GM23248 (cell line): ENCODE data around the gene ATR. TPM values are rescaled to one million over a fixed set of nuclear protein-coding genes. Genes with fewer than 3 reads are reported as not detected.

ENCODE experiments used
- DNase-seq: peaks from one replicate; pipeline ENCODE4 v3.0.0-alpha.2; 2015
- H2AFZ ChIP-seq: fragments of 200-600 bp; sonication (generic); 2 replicates; pipeline ENCODE4 v1.6.1; 2016; ENCODE audit warnings: antibody characterized with exemption
- H3F3A ChIP-seq: fragments of 200-600 bp; sonication (generic); 2 replicates; pipeline ENCODE4 v1.6.1; 2016; ENCODE audit warnings: mild to moderate bottlenecking, antibody characterized with exemption, mixed run types; ENCODE audit not compliant: insufficient read depth
- H3K27ac ChIP-seq: fragments of 200-600 bp; sonication (generic); 2 replicates; pipeline ENCODE4 v1.5.1; 2016; ENCODE audit warnings: mild to moderate bottlenecking
- H3K27me3 ChIP-seq: fragments of 200-600 bp; sonication (generic); replicated peaks from 2 replicates; pipeline ENCODE4 v1.6.1; 2016; ENCODE audit warnings: mild to moderate bottlenecking; ENCODE audit not compliant: insufficient read depth
- H3K36me3 ChIP-seq: fragments of 200-600 bp; sonication (generic); 2 replicates; pipeline ENCODE4 v1.6.1; 2016; ENCODE audit warnings: low read depth, mild to moderate bottlenecking
- H3K4me1 ChIP-seq: fragments of 200-600 bp; sonication (generic); 2 replicates; pipeline ENCODE4 v1.6.1; 2016; ENCODE audit warnings: mild to moderate bottlenecking; ENCODE audit not compliant: insufficient read depth
- H3K4me2 ChIP-seq: fragments of 200-600 bp; sonication (generic); one replicate; pipeline ENCODE4 v1.6.1; 2016; ENCODE audit warnings: mild to moderate bottlenecking; ENCODE audit not compliant: unreplicated experiment
- H3K4me3 ChIP-seq: fragments of 200-600 bp; sonication (generic); 2 replicates; pipeline ENCODE4 v1.5.1; 2016; ENCODE audit warnings: mild to moderate bottlenecking
- H3K79me2 ChIP-seq: fragments of 200-600 bp; sonication (generic); 2 replicates; pipeline ENCODE4 v1.6.1; 2016; ENCODE audit warnings: mild to moderate bottlenecking; ENCODE audit not compliant: insufficient read depth
- H3K9ac ChIP-seq: fragments of 200-600 bp; sonication (generic); 2 replicates; pipeline ENCODE4 v1.6.1; 2016; ENCODE audit warnings: mild to moderate bottlenecking
- H3K9me2 ChIP-seq: fragments of 200-600 bp; sonication (generic); 2 replicates; pipeline ENCODE4 v1.6.1; 2016; ENCODE audit warnings: mixed run types, mild to moderate bottlenecking, moderate library complexity; ENCODE audit not compliant: insufficient read depth
- H3K9me3 ChIP-seq: fragments of 200-600 bp; sonication (generic); one replicate; pipeline ENCODE4 v1.6.1; 2017; ENCODE audit warnings: low read depth
- H4K20me1 ChIP-seq: fragments of 200-600 bp; sonication (generic); 2 replicates; pipeline ENCODE4 v1.6.0; 2016; ENCODE audit not compliant: insufficient read depth
- EZH2 ChIP-seq: fragments of 200-600 bp; sonication (generic); IDR thresholded peaks from 2 replicates; pipeline ENCODE4 v1.6.1; 2018; ENCODE audit warnings: antibody characterized with exemption, mild to moderate bottlenecking; ENCODE audit not compliant: insufficient read depth, poor library complexity, severe bottlenecking
- EZH2phosphoT487 ChIP-seq: fragments of 200-600 bp; sonication (generic); IDR thresholded peaks from 2 replicates; pipeline ENCODE4 v1.6.1; 2018; ENCODE audit warnings: antibody characterized with exemption, moderate library complexity, mild to moderate bottlenecking, low read depth; ENCODE audit not compliant: insufficient read depth
- WGBS, 2 experiments: methylation state at CpG; one replicate each; pipeline ENCODE4 v1.1.6; 2015 to 2017; ENCODE audit warnings: low lambda C conversion rate in 2 of 2, low coverage in 1 of 2; ENCODE audit errors: missing lambda C conversion rate in 2 of 2; 5-methylcytosine and 5-hydroxymethylcytosine counted together
- in situ Hi-C: fragments of 300-500 bp; cut with MboI; formaldehyde crosslinking; loops from 2 replicates; pipeline ENCODE4 v1.15.0; 2020
- polyA plus RNA-seq: library from polyadenylated mRNA; unstranded; fragments of >200 nt; fragmentation: Nextera tagmentation; extraction: Ambion mirVana; gene quantifications from 2 replicates; pipeline ENCODE4 v1.2.1, GENCODE V29; 2016
- total RNA-seq: library from RNA; depleted of rRNA; stranded (reverse); fragments of >200 nt; shearing (Covaris generic); gene quantifications from 2 replicates; pipeline ENCODE4 v1.2.3, GENCODE V29; 2014

ATR gene
- total and polyA plus RNA-seq, 2 experiments from 2014 or later: 15.1 to 28.3 TPM

DNA sequence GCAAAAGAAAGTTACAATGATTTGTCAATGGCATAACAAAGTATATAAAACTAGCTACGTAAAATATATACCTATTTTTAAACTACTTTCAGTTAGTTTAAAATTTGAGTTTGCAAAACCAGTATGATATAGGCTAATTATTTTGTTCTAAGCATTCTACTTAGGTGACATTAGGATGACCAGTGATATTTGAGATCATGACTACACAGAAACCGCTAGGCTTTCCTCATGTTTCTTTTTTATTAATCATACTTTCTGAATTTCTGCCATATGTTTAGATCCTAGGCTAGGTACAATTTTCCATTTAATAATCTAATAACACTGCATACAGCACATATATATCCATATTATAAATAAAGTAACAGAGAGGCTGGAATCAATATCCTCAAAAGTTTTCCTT lies 78.3 kb downstream of the ATR start:
- peaks cover 17% of the 10 kb centered on the region for H3K4me1 ChIP-seq
- no peak overlapping the region for H3K27ac ChIP-seq
- no peaks in the 10 kb centered on the region for H3K79me2 ChIP-seq
- WGBS, 2 experiments: 94 to 97% methylated on average over 2 of the region's 2 CpGs
- no peak overlapping the region for H2AFZ ChIP-seq
- no peak overlapping the region for H3K4me3 ChIP-seq
- H3F3A ChIP-seq: peaks cover 20% of the 10 kb centered on the region
- H4K20me1 ChIP-seq: no peaks in the 10 kb centered on the region
- in situ Hi-C loops: no loop called here
- no peaks in the 10 kb centered on the region for H3K9me2 ChIP-seq
- H3K27me3 ChIP-seq: no peaks in the 10 kb centered on the region
- peak overlapping the region; percentile 55 for H3K4me2 ChIP-seq
- DNase-seq: no peak
- no peaks in the 10 kb centered on the region for H3K9me3 ChIP-seq
- peaks cover 11% of the 10 kb centered on the region for H3K36me3 ChIP-seq
- no peak overlapping the region for H3K9ac ChIP-seq
- no peak for TF ChIP-seq EZH2
- no peak for TF ChIP-seq EZH2phosphoT487

DNA sequence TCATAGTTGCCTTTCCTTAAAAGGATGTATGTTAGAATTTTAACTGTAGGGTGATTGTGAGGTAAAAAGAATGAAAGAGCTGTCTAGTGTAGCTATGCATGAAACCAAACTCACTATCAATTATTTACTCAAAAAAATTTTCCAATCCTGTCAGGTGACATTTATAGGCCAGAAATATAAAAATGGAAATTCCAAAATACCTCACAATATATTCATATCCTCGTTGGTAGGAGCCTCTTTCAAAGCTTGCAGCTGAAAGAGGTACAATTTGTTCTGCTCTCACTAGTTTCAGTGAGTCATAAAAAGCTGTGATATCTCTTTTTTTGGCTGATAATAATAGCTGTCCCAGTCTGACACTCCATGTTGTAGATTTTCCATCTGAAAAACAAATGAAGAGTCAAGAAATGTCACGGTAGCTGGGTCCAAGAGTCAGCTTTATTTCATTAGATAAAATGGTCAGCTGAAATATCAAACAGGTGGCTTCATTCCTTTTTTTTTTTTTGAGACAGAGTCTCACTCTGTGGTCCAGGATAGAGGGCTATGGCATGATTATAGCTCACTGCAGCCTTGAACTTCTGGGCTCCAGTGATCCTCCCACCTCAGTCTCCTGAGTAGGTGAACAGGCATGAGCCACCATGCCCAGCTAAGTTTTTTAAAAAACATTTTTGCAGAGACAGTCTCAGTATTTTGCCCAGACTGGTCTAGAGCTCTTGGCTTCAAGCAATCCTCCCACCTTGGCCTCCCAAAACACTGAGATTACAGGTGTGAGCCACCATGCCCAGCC lies 79.9 kb downstream of the ATR start:
- no peaks in the 10 kb centered on the region for H3K79me2 ChIP-seq
- TF ChIP-seq EZH2phosphoT487 (no peak), EZH2 (no peak)
- H3K4me2 ChIP-seq: no peak overlapping the region
- peaks cover 19% of the 10 kb centered on the region for H3K36me3 ChIP-seq
- no peak for DNase-seq
- peaks cover 20% of the 10 kb centered on the region for H3F3A ChIP-seq
- no peaks in the 10 kb centered on the region for H4K20me1 ChIP-seq
- no peaks in the 10 kb centered on the region for H3K27me3 ChIP-seq
- peaks cover 17% of the 10 kb centered on the region for H3K4me1 ChIP-seq
- no peak overlapping the region for H2AFZ ChIP-seq
- WGBS, 2 experiments: 72 to 80% methylated on average over 2 of the region's 2 CpGs
- H3K27ac ChIP-seq: no peak overlapping the region
- in situ Hi-C loops: no loop called here
- no peak overlapping the region for H3K9ac ChIP-seq
- no peaks in the 10 kb centered on the region for H3K9me3 ChIP-seq
- H3K9me2 ChIP-seq: no peaks in the 10 kb centered on the region
- no peak overlapping the region for H3K4me3 ChIP-seq

DNA sequence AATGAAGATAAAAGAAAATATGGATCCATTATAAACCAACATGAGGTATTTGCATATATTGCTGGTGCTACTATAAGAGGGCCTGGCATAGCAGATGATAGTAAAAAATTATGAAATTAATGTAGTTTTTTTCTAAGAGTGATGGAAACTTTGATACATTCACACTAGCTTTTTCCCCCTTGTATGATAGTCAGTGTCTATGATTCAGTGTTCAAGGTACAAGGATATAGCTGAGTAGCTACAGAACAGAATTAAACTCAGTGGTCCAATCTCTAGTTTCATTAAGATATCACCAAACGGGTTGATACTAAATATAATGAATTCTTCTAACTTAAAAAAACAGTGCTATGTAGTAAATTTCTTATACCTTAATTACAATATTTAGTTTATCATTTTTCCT lies 80.8 kb downstream of the ATR start:
- Histone ChIP-seq H3K36me3 (peaks cover 19% of the 10 kb centered on the region), H3K4me3 (no peak overlapping the region), H3K27me3 (no peaks in the 10 kb centered on the region), H3K4me1 (peaks cover 17% of the 10 kb centered on the region), H3K9me3 (no peaks in the 10 kb centered on the region), H3K4me2 (no peak overlapping the region), H2AFZ (no peak overlapping the region), H3K9me2 (no peaks in the 10 kb centered on the region), H3K9ac (no peak overlapping the region), H3K79me2 (no peaks in the 10 kb centered on the region), H3F3A (peaks cover 17% of the 10 kb centered on the region), H3K27ac (no peak overlapping the region), H4K20me1 (no peaks in the 10 kb centered on the region)
- DNase-seq: no peak
- TF ChIP-seq EZH2: no peak
- TF ChIP-seq EZH2phosphoT487: no peak
- WGBS, 2 experiments: 95 to 98% methylated on average over 1 of the region's 1 CpG
- in situ Hi-C loops: no loop called here

DNA sequence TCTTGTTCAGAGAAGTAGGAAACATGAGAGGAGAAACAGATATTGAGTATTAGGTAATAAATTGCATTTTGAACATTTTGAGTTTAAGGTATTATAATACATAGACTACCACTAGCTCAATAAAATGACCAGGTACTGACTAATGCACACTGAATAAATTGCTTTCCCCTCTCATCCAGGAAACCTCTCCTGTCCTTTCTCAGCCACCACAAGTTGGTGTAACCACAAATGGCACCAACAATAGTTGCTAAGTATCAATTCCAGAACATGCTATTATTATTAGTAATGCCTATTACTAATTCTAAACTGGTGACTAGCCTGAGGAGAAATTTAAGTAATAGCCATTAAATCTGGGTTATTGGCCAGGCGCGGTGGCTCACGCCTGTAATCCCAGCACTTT lies 83.4 kb downstream of the ATR start:
- Histone ChIP-seq H3K27me3 (no peaks in the 10 kb centered on the region), H3K79me2 (no peaks in the 10 kb centered on the region), H3K9me2 (no peaks in the 10 kb centered on the region), H2AFZ (no peak overlapping the region), H3K36me3 (peaks cover 41% of the 10 kb centered on the region), H3K9ac (no peak overlapping the region), H3K4me1 (no peaks in the 10 kb centered on the region), H3K9me3 (no peaks in the 10 kb centered on the region), H3K27ac (no peak overlapping the region), H3K4me3 (no peak overlapping the region), H3K4me2 (no peak overlapping the region), H4K20me1 (no peaks in the 10 kb centered on the region), H3F3A (no peaks in the 10 kb centered on the region)
- in situ Hi-C loops: no loop called here
- WGBS, 2 experiments: 97 to 98% methylated on average over 3 of the region's 3 CpGs
- DNase-seq: no peak
- no peak for TF ChIP-seq EZH2phosphoT487
- no peak for TF ChIP-seq EZH2

DNA sequence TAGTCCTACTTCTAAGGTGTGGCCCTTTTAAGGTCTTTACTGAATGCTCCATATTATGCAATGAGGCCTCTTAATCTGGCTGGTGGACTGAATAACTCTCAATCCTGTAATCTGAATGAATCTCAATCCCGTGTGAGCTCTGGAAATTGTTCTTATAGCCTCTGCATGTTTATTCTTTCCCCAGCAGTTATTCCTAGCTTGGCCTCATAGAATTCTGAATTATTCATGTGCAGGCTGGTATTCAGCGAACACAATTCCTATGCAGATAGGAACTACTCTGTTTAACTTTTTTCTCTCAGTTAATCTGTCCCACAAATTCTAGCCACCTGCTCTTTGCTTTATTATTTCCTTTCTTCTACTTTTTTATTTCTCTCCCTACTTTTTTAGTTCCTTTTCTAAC lies 86.3 kb downstream of the ATR start:
- no peaks in the 10 kb centered on the region for H3K27me3 ChIP-seq
- H3K79me2 ChIP-seq: no peaks in the 10 kb centered on the region
- H3F3A ChIP-seq: no peaks in the 10 kb centered on the region
- no peak overlapping the region for H3K27ac ChIP-seq
- H3K9ac ChIP-seq: no peak overlapping the region
- in situ Hi-C loops: no loop called here
- peaks cover 51% of the 10 kb centered on the region for H3K36me3 ChIP-seq
- WGBS, 2 experiments: 95 to 98% methylated on average over 2 of the region's 2 CpGs
- H3K9me3 ChIP-seq: no peaks in the 10 kb centered on the region
- no peaks in the 10 kb centered on the region for H3K9me2 ChIP-seq
- H3K4me3 ChIP-seq: no peak overlapping the region
- TF ChIP-seq EZH2phosphoT487: no peak
- TF ChIP-seq EZH2: no peak
- H2AFZ ChIP-seq: no peak overlapping the region
- no peaks in the 10 kb centered on the region for H4K20me1 ChIP-seq
- H3K4me2 ChIP-seq: no peak overlapping the region
- H3K4me1 ChIP-seq: no peaks in the 10 kb centered on the region
- DNase-seq: no peak
